Adipocyte (in vitro differentiated cells): ENCODE results near the gene HEMK1.

Source experiments
- DNase-seq: peaks from one replicate; pipeline ENCODE4 v3.0.0-alpha.2; 2015; ENCODE audit warnings: low read depth
- H3K27me3 ChIP-seq: replicated peaks from 2 replicates; pipeline ENCODE4 v1.7.0; 2013; ENCODE audit warnings: mild to moderate bottlenecking, low read length, moderate library complexity; ENCODE audit not compliant: control insufficient read depth, insufficient read depth
- H3K36me3 ChIP-seq: 2 replicates; pipeline ENCODE4 v1.7.0; 2013; ENCODE audit warnings: low read length, mild to moderate bottlenecking, moderate library complexity; ENCODE audit not compliant: control insufficient read depth, insufficient read depth, severe bottlenecking
- H3K4me1 ChIP-seq: 2 replicates; pipeline ENCODE4 v1.7.0; 2013; ENCODE audit warnings: mild to moderate bottlenecking, low read length, moderate library complexity; ENCODE audit not compliant: control insufficient read depth, insufficient read depth
- H3K4me3 ChIP-seq: 2 replicates; pipeline ENCODE4 v1.7.0; 2013; ENCODE audit warnings: mild to moderate bottlenecking, low read length, moderate library complexity
- H3K9ac ChIP-seq: 2 replicates; pipeline ENCODE4 v1.7.0; 2013; ENCODE audit warnings: mild to moderate bottlenecking, low read length, moderate library complexity
- H3K9me3 ChIP-seq: 2 replicates; pipeline ENCODE4 v1.7.0; 2013; ENCODE audit warnings: mild to moderate bottlenecking, low read length, moderate library complexity; ENCODE audit not compliant: control insufficient read depth

The HEMK1 gene

DNA sequence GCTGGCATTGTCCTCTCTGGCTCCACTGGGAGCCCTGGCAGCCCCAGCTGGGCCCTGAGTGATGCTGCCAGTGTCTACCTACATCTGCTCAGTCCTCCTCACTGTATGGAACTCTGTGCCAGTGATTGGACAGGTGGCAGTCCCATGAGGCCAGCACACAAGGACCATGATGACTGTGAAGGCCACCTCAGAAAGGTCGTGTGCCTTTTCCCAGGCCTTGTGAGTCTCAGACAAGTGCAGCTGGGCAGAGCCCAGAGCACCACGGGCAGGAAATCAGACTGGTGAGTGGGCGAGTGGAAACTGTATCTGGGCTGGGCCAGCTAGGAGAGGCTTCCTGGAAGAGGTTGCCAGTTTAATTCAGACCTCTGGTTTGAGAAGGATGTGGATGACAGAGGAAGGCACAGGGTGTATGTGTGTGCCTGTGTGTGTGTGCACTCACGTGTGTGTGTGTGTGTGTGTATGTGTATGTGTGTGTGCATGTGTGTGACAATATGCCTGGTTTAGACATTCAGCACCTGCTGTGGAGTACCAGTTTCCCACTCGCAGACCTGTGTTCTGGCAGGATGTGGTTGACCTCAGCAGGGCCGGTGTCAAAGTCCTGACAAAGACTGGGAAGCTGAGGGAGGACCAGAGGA is 54.6 kb downstream of the HEMK1 start:
- no peak overlapping the region for H3K4me3 ChIP-seq
- H3K9ac ChIP-seq: no peak overlapping the region
- H3K36me3 ChIP-seq: no peaks in the 10 kb centered on the region
- peaks cover 23% of the 10 kb centered on the region for H3K4me1 ChIP-seq
- peak; percentile 20 for DNase-seq
- H3K27me3 ChIP-seq: no peaks in the 10 kb centered on the region
- no peaks in the 10 kb centered on the region for H3K9me3 ChIP-seq

DNA sequence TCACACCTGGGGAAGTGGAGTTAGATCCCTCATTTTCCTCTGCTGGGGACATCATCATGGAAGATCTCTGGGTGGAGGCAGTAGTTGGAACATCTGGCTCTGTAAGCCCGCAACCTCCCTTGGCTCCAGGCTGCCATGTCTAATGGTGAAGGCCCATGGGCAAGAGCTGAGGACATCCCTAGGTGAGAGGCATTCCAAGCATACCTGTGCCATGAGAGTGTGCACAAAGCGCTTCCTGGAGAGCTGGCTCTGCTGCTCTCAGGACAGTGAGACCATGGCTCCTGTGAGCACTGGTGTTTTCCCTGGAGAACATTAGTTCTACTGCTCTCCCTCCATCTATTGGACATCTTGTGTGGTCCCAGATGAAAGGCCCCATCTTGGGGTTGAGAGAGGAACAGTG is 55.3 kb downstream of the HEMK1 start:
- Histone ChIP-seq H3K4me1 (peaks cover 23% of the 10 kb centered on the region), H3K27me3 (no peaks in the 10 kb centered on the region)
- DNase-seq: no peak

DNA sequence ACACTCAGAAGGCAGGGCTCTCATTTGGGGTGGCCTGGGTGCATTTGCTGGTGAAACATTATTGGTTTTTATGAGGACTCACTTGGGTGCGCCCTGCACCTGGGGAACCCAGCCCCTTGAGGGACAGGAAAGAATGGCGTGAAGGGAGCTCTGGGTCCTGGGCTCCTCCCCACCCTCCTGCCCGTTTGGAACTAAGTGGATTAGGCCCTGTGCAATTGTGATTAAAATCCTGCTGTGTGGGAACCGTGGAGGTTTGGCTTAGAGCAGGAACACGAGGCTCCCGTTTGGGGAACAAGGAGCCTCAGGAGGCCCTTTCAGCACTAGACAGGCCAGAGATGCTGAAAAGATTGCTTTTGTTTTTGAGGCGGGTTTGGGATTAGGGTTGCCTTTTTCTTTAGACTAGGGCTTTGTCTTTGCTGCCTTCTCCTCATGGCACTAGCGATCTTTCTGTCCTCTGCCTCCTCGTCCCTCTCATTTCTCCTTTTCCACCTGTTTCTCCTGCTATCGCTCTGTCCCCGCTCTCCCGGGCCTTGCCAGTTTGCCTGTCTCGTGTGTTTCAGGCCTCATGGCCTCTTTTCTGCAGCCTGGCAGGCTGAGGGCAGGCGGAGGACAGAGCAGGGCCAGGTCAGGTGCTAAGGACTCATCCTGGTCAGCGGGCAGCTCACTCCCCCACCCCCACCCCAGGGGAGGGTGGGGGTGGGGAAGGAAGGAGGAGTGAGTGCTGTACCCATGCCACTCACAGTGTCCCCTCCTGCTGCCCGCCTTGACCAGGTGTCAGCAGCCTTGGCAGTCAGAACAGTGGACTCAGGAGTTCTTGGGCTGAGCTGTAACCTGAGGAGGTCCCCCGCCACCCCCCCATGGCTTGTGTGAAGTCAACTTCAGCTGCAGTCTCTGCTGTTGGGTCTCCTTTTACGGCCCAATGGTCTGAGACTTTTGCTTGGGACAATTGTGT is 56.2 kb downstream of the HEMK1 start:
- no peak overlapping the region for H3K9ac ChIP-seq
- no peaks in the 10 kb centered on the region for H3K9me3 ChIP-seq
- no peak overlapping the region for H3K4me3 ChIP-seq
- no peak for DNase-seq
- no peaks in the 10 kb centered on the region for H3K36me3 ChIP-seq
- H3K27me3 ChIP-seq: no peaks in the 10 kb centered on the region
- peaks cover 21% of the 10 kb centered on the region for H3K4me1 ChIP-seq

More for the DNA sequence above, 55.3 kb downstream of the HEMK1 start:
- no peak overlapping the region for H3K4me3 ChIP-seq
- no peak overlapping the region for H3K9ac ChIP-seq
- no peaks in the 10 kb centered on the region for H3K36me3 ChIP-seq
- H3K9me3 ChIP-seq: no peaks in the 10 kb centered on the region

DNA sequence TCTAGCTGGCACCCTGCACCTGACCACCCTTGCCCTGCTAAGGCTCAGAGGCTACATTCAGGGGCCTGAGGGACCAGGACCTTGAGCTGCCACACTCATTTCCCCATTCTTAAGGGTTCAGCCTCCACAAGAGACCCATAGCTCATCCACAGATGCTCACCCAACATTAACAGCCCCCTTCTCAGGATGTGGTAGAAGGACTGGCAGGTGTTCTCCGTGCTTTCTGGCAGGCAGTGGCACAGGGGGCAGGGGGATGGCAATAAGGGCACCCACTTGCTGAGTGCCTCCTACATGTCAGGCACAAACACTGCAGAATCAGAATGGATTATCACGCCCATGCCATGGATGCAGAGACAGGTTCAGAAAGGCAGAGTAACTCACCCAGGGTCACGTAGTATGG is 57.1 kb downstream of the HEMK1 start:
- Histone ChIP-seq H3K9me3 (no peaks in the 10 kb centered on the region), H3K9ac (no peak overlapping the region), H3K4me3 (no peak overlapping the region), H3K27me3 (no peaks in the 10 kb centered on the region), H3K4me1 (peaks cover 17% of the 10 kb centered on the region), H3K36me3 (no peaks in the 10 kb centered on the region)
- DNase-seq: no peak

DNA sequence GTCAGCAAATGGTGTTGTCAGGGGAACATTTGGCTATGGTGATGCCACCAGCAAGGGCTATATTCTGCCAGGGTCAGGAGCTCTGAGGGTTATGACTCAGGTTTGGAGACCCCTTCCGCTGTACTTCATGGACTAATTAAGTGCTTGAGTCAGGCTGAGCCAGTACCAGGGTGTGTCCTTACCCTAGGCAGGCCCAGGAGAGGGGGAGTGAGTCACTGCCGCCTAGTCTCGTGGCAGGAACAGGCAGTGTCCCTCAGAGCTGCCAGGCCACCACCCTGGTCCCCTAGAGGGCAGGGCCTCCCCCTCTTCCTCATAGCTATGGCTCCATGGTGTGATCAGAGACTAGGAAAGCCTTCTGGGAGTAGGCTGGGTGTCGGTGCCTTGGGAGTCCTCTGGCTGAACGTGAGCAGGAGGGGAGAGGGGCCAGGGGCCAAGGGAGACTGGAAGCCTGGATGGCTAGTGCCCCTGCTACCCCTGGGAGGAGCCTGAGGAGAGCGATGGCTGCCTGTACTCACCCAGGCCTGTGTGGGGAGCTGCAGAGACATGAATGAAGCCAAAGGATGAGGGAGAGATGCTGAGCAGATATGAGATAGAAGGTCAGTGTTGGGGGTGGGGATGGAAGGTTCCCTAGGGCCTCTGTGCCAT is 58.2 kb downstream of the HEMK1 start:
- Histone ChIP-seq H3K27me3 (no peaks in the 10 kb centered on the region), H3K4me3 (no peak overlapping the region), H3K9ac (no peak overlapping the region), H3K36me3 (no peaks in the 10 kb centered on the region), H3K4me1 (peaks cover 24% of the 10 kb centered on the region), H3K9me3 (no peaks in the 10 kb centered on the region)
- peak; percentile 61 for DNase-seq

DNA sequence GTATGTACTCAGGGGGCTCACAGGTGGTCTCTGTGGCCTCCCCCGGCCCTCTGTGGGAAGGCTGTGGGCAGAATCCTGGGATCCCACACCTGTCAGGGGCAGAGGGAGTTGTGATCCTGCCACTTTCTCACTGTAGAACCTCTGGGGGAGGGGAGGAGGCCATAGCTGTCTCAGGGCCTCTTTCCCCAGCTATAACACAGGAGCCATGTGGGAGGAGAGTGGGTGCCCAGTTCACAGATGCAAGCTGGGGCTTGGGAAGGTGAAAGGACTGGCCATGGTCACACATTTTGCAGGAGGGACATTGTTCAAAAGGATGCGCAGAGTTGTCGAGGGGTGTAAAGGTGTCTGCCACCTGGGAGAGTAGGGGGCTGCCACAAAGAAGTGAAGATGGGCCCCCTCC is 59.3 kb downstream of the HEMK1 start:
- peak overlapping the region; percentile 8 for H3K9ac ChIP-seq
- no peaks in the 10 kb centered on the region for H3K9me3 ChIP-seq
- no peak for DNase-seq
- H3K27me3 ChIP-seq: no peaks in the 10 kb centered on the region
- peaks cover 27% of the 10 kb centered on the region for H3K4me1 ChIP-seq
- no peaks in the 10 kb centered on the region for H3K36me3 ChIP-seq
- H3K4me3 ChIP-seq: no peak overlapping the region

DNA sequence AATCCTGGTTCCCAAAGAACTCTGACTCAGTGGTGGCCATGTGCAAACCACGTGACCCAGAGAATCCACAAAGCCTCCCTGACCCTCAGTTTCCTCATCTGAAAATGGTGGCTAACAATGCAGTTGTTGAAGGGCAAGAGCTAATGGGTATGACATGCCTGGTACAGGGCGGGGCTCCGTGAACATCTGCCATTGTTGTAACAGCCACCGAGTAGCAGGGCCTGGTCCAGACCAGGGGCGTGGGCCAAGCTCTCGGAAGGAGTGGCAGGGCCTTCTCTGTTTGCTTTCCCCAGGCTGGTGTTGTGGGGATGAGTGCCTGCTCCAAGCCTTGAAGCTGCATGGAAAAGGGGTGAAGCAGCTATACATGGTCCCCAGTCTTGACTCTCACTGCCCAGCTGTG is 61.1 kb downstream of the HEMK1 start:
- Histone ChIP-seq H3K9ac (no peak overlapping the region), H3K36me3 (no peaks in the 10 kb centered on the region), H3K27me3 (no peaks in the 10 kb centered on the region), H3K9me3 (no peaks in the 10 kb centered on the region), H3K4me1 (peaks cover 27% of the 10 kb centered on the region), H3K4me3 (no peak overlapping the region)
- no peak for DNase-seq

DNA sequence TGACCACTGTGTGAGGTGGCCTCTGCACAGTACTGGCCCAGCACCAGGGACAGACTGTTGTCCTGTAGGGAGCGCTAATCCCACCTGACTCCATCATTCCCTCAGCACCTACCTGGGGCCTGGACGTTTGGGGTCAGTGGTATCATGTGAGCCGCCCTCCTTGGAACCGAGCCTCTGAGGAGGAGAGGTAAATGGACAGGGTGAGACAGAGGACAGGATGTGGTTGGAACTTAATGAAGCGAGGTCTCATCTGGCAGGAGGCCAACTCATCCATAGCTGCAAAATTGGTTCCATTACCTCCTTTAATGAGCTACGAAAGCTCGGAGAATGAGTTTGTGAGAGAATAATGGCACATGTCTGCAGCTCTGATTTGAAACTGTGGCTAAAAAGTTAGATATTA is 61.6 kb downstream of the HEMK1 start:
- H3K27me3 ChIP-seq: no peaks in the 10 kb centered on the region
- no peak for DNase-seq
- no peak overlapping the region for H3K4me3 ChIP-seq
- H3K4me1 ChIP-seq: peaks cover 27% of the 10 kb centered on the region
- H3K36me3 ChIP-seq: no peaks in the 10 kb centered on the region
- no peaks in the 10 kb centered on the region for H3K9me3 ChIP-seq
- no peak overlapping the region for H3K9ac ChIP-seq

DNA sequence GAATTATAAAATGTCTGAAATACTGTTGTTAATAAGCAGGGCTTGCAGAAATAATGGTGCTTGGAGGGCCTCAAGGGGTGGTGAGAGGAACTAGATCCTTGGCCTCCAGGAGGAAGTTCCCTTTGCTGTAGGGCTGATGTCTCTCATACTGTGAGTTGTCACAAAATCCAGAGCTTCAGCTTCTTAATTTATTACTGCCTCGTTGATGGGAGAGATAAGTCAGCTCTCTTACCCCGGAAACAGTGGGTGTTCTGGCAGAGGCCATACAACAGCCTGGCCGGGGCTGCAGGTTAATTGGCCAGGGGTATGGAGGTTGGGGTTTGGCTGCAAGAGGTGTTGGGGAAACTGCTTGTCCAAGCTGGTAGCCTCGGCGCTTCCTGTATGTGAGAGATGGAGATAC is 63.1 kb downstream of the HEMK1 start:
- no peaks in the 10 kb centered on the region for H3K36me3 ChIP-seq
- no peak for DNase-seq
- no peak overlapping the region for H3K9ac ChIP-seq
- no peak overlapping the region for H3K4me3 ChIP-seq
- no peaks in the 10 kb centered on the region for H3K9me3 ChIP-seq
- no peaks in the 10 kb centered on the region for H3K27me3 ChIP-seq
- H3K4me1 ChIP-seq: peaks cover 23% of the 10 kb centered on the region

DNA sequence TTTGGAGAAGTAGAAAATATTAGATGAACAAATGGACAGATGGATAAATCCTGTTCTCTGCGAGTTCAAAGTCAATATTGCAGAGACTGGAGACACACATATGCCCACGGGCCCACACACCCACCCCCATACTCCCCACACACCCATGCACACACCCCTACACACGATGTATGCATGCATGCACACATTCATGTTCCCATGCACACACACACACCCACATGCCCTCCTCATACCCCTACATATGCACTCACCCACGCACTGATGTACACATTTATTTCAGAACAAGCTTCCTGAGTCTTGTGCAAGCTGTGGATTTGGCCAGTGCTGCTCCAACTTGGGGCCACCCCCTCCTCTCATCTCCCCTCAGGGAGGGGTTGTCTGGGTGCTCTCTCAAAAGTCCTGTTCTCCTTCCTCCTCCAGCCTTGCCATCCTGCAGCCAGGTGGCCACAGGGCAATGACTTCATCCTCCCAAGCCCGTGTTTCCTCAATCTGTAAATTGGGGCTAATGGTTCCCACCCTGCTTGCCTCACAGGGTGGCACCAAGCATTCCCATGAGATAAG is 64.0 kb downstream of the HEMK1 start:
- H3K36me3 ChIP-seq: no peaks in the 10 kb centered on the region
- peaks cover 18% of the 10 kb centered on the region for H3K4me1 ChIP-seq
- DNase-seq: no peak
- no peak overlapping the region for H3K4me3 ChIP-seq
- no peak overlapping the region for H3K9ac ChIP-seq
- H3K27me3 ChIP-seq: no peaks in the 10 kb centered on the region
- H3K9me3 ChIP-seq: no peaks in the 10 kb centered on the region

DNA sequence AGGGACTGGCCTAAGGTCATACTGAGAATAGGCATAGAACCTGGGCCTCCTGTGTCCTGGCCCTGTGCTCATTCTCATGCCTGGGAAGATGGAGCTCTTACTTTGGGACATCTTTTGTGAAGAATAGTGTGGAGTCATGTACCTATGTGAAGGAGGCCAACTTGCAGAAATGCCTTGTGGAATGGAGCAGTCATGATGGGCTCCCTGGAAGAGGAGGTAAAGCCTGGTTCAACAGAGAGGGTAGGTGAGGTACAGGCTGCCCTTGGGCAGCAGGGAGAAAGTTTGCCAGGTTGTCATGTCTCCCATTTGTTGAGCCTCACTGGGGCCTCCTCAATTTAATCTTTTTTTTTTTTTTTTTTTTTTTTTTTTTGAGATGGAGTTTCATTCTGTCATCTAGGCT is 65.7 kb downstream of the HEMK1 start:
- Histone ChIP-seq H3K4me1 (peaks cover 25% of the 10 kb centered on the region), H3K36me3 (no peaks in the 10 kb centered on the region), H3K27me3 (no peaks in the 10 kb centered on the region), H3K4me3 (no peak overlapping the region), H3K9me3 (no peaks in the 10 kb centered on the region), H3K9ac (no peak overlapping the region)
- DNase-seq: no peak
